ENCODE data around the gene ZSCAN26. TPM values are rescaled to one million over a fixed set of nuclear protein-coding genes. Genes with fewer than 3 reads are reported as not detected.

Gene ZSCAN26
- total and polyA plus RNA-seq, 2 of the 4 experiments (the other 2 are of a cell fraction): 13.1 to 42.1 TPM

DNA sequence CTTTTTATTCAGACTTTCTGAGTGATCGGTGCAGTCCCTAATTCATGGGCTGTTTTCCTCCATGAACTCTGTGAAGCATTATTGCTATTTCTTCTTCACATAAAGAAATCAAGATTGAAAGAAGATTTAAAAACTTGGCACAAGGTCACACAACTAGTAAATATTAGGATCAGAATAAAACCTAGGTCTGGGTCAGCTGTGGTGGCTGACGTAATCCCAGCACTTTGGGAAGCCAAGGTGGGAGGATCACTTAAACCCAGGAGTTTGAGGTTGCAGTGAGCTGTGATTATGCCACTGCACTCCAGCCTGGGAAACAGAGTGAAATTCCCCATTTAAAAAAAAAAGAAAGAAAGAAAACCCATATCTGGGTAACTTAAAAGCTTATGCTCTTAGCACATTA lies 40.5 kb upstream of the ZSCAN26 start:
- Histone ChIP-seq H4K91ac (ENCODE audit: insufficient read depth, low read depth, low read length) (no peak overlapping the region), H4K20me1 (ENCODE audit: insufficient read depth, low read length) (no peaks in the 10 kb centered on the region), H3K4me2 (ENCODE audit: low read depth, low read length) (peak overlapping the region; percentile 95; the same call in 1 of the 2 replicates), H3K9ac (ENCODE audit: low read depth, low read length) (no peak overlapping the region), H3K27ac (ENCODE audit: insufficient read depth, low read length) (no peak overlapping the region), H3K4me1 (ENCODE audit: control insufficient read depth, insufficient read depth, low read length) (no peaks in the 10 kb centered on the region), H3K9me3 (ENCODE audit: control insufficient read depth, insufficient read depth, low read length) (no peaks in the 10 kb centered on the region), H2BK5ac (ENCODE audit: low read depth, low read length, poor library complexity, severe bottlenecking) (no peak overlapping the region), H3K56ac (ENCODE audit: extremely low read depth, insufficient read depth, low read length) (no peak overlapping the region), H3K4ac (ENCODE audit: low read depth, low read length) (no peak overlapping the region), H3K18ac (ENCODE audit: low read depth, low read length) (no peak overlapping the region), H3K4me3 (ENCODE audit: insufficient read depth, low read depth, low read length) (no peak overlapping the region), H2BK15ac (ENCODE audit: low read depth, low read length) (no peak overlapping the region), H2BK20ac (ENCODE audit: low read depth, low read length) (no peak overlapping the region), H3K36me3 (ENCODE audit: control insufficient read depth, insufficient read depth, low read length) (peaks cover 22% of the 10 kb centered on the region), H3K9me1 (ENCODE audit: insufficient read depth, low read length) (no peaks in the 10 kb centered on the region; the same call in 1 of the 2 replicates), H2AFZ (replicated peaks; ENCODE audit: low read length, poor library complexity) (no peak overlapping the region), H3K27me3 (ENCODE audit: control insufficient read depth, insufficient read depth, low read length) (no peaks in the 10 kb centered on the region), H3K14ac (replicated peaks; ENCODE audit: low read depth, low read length) (no peak overlapping the region), H3K79me1 (ENCODE audit: low read depth in 1 of 2, low read length in 2 of 2) (peaks cover 24 to 38% of the 10 kb centered on the region in 2 experiments), H2BK120ac (ENCODE audit: low read depth, low read length) (no peak overlapping the region), H3K23ac (ENCODE audit: low read depth, low read length) (no peak overlapping the region), H2AK9ac (replicated peaks; ENCODE audit: low read depth, low read length, poor library complexity) (no peak overlapping the region), H4K5ac (ENCODE audit: low read depth, low read length) (no peak overlapping the region), H2AK5ac (ENCODE audit: low read depth, low read length) (no peak overlapping the region), H4K8ac (ENCODE audit: low read depth in 2 of 2, low read length in 2 of 2) (no peak overlapping the region)
- POLR2A ChIA-PET (ENCODE audit: unreplicated experiment): no interaction called here
- dilution Hi-C loops (cut with HindIII; ENCODE audit: low sequenced_read_pairs, unreplicated experiment): no loop called here
- no peak for DNase-seq
- in situ Hi-C loops (cut with MboI; ENCODE audit: low sequenced_read_pairs): no loop called here
- ATAC-seq (ENCODE audit: low read depth): no peak
- no TSS peak for BruUV-seq (replicated peaks)
- intact Hi-C loops (cut with micrococcal nuclease): loop anchor here (5.0 kb wide), 1 partner anchor 1406 kb away; the partner anchor contains the start of gene GABBR1
- WGBS, 2 experiments (ENCODE audit: extremely low coverage in 2 of 2, insufficient read length in 1 of 2): no CpG with 5 or more reads among the region's 2 CpGs
- CTCF ChIA-PET: interaction anchor here (1.2 kb wide), 1 partner anchor 129 kb away, joined by 3 read pairs; no protein-coding TSS in a partner anchor
- no peak for TF ChIP-seq MAFK (IDR thresholded peaks at IDR 0.05; ENCODE audit: low read depth, low read length)
- TF ChIP-seq RAD21 (IDR thresholded peaks at IDR 0.05; ENCODE audit: low read length): no peak
- no peak for TF ChIP-seq CHD1 (IDR thresholded peaks at IDR 0.05; ENCODE audit: low read depth, low read length)
- no peak for TF ChIP-seq MXI1 (IDR thresholded peaks at IDR 0.05; ENCODE audit: borderline replicate concordance, low read depth, low read length)
- no peak for TF ChIP-seq MAZ (IDR thresholded peaks at IDR 0.05; ENCODE audit: borderline replicate concordance, low read depth, low read length)
- TF ChIP-seq, protein P1, sequence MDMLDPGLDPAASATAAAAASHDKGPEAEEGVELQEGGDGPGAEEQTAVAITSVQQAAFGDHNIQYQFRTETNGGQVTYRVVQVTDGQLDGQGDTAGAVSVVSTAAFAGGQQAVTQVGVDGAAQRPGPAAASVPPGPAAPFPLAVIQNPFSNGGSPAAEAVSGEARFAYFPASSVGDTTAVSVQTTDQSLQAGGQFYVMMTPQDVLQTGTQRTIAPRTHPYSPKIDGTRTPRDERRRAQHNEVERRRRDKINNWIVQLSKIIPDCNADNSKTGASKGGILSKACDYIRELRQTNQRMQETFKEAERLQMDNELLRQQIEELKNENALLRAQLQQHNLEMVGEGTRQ (IDR thresholded peaks at IDR 0.05; ENCODE audit: low read depth, low read length): no peak
- TF ChIP-seq RCOR1 (IDR thresholded peaks at IDR 0.05; ENCODE audit: insufficient replicate concordance, low read length): no peak
- TF ChIP-seq NFE2L2 (IDR thresholded peaks at IDR 0.05; ENCODE audit: low read depth, low read length): no peak

Measured in IMR-90 (cell line).